ENCODE data around the gene GNB1L. TPM values are rescaled to one million over a fixed set of nuclear protein-coding genes. Genes with fewer than 3 reads are reported as not detected.
"Not testable (repeated sequence)": the region's sequence is repeated elsewhere in the genome, so short reads cannot be mapped to it uniquely, and the experiment has no call there.

The GNB1L gene
- total RNA-seq, 1 experiment from 2014 or later: 7.6 TPM

DNA sequence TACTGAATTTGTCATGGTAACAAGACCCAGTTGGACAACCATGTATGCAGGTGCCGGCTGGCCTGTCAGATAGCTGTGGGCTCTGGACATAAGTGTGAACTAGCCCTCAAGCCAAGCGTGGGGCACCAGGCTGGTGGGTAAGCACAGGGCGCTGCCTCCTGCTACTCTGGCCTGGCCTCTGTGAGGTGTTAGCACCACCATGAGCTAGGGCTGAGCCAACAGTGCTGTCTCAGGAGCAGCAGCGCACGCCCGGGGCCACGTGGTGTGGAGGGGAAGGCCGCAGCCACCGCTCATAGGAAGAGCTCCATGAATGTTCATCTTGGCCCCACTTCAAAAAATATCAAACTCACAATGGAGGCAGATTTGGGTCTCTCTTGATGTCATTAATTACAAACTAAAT, 35.3 kb upstream of the GNB1L start:
- no peak for DNase-seq (ENCODE audit: low read depth)

GRCh38 chr22:19888131-19888746, 33.6 kb upstream of the GNB1L start:
- DNase-seq (ENCODE audit: low read depth): no peak

DNA sequence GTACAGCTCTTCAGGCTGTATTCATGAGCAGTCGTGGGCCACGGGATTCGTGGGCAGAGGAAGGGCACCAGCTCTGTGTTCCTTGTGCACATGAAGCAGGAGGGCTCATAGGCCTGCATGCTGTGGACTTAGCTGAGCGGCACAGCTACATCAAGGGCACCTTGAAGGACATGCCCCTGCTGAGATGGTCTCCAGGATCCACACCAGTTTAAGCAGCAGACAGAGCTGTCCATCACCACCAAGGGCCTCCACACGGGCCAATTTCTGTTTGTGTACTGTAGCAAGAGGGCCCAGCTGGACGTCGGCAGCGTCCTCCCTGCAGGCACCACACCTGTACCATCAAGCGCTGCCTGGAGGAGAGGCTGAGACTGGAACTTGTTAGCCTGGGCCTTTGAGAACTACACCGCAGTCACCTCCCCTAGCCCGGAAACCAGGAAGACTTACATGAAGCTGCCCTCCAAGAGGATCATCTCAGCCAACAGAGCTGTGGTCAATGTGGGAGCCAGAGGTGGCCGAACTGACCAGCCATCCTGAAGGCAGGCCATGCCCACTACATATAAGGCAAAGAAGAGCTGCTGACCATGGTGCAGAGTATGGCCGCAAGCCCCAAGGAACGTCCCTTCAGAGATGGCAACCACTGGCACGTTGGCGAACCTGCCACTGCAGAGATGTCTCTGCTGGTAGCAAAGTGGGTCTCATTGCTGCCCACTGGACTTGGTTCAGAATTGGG, 32.7 kb upstream of the GNB1L start:
- no peak for DNase-seq (ENCODE audit: low read depth)

DNA sequence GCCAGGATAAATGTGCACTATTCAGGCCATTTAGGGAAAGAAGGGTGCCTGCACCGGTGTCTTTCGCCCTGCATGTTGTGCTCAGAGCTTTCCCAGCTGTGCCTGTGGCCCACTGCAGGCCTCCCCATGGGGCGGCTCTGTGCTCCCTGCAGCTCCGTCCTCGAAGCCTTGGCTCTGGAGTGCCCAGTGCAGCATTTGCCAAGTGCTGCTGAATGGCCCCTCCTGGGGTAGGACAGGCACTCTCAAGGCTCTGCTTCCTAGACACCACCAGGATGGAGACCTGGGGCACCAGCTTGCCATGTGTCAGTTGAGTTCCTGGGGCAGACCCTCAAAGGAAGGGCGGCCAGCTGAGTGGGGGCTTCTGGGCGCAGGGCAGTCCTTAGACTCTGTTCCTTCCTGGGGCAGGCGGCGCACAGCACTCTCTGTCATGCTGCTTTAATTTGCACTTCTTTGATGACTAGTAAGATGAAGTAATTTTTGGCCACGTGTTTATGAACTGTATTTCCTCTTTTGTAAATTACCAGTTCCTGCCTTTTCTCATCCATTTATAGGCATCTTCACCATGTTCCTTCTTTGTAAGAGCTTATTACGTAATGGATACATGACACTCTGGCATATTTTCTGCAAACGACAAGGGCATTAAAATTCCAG, 32.1 kb upstream of the GNB1L start:
- peak; percentile 36 for DNase-seq (ENCODE audit: low read depth)

DNA sequence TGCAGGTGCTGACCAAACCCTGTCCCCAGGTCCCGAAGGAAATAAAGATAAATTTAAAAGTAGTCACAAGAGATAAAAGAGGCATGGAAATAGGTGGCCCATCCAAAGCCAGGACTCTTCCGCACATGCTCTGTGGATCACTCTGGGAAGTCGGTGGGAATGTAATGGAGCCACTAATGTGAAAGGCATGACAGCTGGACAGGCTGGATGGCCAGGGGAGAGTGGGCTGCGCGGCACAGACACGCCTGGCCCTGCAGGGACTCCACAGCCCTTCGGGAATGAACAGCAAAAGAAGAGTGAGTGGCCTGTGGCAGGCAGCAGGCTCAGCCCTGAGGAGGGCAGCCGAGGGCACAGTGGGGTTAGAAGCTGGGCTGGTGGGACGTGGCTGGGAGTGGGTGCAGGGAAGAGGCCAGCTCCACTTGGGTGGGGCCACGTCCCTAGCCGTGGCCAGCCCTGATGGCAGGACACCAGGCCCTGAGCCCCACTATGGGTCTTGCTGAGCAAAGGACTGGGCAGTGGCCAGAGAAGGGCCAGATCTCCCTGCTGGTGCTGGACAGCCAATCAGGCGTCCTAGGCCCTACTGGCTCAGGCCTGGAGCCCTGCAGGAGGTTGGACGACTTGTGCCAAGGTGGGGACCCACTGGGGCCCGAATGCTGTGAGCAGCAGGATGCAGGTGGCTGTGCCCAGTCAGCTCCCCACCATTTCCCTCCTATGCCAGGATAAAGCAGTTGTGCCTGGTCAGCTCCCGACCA, 31.3 kb upstream of the GNB1L start:
- DNase-seq (ENCODE audit: low read depth): no peak

DNA sequence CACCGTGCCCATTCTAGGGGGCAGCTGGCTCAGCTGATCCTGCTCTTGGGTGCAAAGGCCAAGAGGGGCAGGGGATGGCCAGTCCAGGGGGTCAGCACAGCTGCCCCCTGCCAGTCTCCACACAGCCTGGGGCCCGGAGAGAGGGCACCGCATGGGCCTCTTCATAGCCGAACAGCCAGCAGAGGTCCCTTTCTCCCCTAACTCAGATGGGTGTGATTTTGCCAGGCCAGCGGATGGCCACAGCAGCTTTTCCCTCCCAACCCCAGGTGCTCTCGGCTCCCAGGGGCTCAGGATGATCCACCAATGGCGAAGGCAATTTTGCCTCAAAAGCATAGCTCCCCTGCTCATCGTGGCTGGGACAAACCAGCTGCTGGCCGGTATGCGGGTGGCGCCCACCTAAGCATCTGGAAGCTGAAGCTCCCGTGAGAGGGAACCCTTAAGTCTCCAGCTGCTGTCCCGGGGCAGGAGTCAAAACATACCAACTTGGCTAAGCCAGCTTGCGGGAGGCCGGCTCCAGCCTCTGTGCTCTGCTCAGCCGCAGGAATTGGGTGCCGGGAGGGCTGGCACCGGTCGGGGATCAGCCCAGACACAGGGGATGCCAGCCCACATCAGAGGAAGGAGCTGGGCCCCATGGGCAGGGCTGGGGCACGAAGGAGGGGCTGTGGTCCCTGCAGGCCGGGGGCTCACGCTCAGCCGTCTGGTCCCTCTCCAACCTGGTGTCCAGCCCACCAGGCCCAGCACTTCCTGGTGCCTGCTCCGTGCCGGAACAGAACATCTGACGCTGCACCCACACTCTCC, 30.5 kb upstream of the GNB1L start:
- no peak for DNase-seq (ENCODE audit: low read depth)

DNA sequence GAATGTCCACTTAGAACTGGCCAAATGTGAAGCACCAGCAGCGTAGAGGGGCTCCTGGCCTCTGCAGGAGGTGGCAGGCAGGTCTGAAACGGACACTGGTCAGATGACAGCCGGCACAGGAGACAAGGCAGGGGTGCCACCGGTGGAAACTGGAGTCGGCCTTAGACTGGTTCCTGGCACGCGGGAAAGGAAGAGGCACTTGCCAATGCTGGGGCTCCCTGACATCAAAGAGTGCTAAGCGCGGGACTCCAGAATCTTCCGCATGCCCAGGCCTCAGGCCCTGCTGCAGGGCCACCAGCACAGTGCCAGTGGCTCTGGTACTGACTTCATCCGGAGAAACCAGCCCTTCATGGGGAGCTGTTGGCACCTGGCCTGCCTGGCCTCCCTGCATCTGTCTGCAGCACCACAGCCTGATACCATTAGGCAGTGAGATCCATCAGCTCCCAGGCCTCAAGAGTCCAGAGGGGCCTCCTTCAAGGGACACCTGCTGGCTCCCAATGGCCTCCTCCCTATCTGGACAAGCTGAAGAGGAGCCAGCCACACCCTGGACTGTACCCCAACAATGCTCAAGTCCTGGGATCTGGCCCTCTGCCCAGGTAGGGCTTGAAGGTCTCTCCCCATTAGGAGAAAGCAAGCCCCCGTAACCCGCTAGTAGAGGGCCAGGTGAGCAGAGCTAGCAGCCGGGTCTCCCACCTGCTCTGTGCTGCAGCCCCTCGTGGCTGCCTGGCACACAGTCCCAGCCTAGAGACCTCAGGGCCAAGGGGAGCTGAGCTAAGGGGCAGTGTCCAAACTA, 29.7 kb upstream of the GNB1L start:
- no peak for DNase-seq (ENCODE audit: low read depth)

GRCh38 chr22:19883446-19883845, 28.8 kb upstream of the GNB1L start:
- DNase-seq (ENCODE audit: low read depth): not testable (repeated sequence)

DNA sequence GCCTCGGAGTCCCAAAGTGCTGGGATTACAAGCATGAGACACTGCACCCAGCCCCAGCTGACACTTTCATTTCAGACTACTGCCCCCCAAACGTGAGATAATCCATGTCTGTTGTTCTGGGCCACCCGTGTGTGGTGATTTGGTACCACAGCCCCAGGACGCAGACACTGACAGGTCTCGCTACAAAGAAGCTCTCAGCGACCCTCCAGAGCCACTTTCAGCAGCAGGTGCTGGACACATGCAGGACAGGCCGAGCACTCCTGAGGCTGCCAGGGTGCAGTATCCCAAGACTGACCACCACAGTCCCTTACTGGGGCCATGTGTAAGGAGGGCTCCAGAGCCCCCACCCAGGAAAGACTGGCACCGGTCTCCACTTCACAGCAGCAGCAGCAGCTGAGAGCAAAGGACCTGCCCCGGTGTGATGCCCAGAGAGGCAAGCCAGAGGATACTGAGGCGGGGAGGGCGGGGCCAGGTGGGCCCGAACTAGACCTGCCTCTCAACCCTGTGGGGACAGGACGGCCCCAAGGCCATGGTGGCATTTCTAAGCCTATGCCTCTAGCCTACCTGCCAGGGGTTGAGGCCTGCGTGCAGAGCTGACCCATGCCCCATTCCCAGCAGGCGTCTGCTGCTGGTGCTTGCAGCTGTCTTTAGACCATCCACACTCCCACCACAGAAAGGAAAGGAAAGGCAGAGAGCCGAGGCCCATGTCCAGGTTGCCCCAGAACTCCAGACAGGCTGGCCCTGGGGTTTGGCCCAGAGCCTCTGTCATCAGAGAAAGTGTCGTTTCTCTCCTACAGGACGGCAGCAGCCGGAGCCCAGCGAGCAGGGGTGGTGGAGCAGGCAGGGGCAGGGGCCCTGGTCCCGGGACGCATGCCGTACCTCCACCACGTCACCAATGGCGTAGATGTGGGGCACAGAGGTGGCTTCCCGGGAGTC, 28.0 kb upstream of the GNB1L start:
- DNase-seq (ENCODE audit: low read depth): no peak

DNA sequence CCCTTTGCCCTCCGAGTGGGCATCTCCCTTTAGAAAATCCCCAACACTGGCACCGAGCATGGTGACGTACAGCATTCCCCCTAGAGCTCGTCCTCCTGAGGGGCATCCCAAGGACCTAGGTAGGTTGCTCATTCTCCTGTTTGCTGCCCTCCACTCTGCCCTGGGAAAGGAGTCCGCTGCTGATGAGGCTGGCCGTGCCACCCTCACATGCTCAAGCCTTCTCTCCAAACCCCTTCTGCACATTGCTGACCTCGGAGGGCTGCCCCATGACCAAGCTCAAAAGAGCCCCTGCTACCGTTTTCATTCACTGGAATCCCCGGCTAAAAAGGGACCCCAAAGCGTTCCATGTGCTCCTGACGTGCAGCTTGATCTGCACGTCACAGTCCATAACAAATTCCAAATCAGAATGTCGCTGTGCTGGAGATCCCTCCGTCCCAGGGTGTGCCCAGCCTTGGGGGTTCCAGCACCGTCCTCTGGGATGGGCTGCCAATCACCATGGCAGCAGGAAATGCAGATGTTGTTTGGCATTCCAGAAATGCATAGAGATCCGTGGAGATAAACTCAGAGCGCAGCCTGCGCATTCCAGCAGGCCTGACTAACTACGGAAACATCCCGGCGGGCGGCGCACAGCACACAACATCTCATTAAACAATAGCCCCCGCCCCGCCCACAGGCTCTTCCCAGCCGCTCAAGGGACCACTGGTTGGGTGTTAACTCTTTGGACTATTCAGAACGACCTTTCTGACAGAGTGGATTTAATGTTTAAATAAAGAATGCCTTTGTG, 26.3 kb upstream of the GNB1L start:
- DNase-seq (ENCODE audit: low read depth): peak; percentile 95

DNA sequence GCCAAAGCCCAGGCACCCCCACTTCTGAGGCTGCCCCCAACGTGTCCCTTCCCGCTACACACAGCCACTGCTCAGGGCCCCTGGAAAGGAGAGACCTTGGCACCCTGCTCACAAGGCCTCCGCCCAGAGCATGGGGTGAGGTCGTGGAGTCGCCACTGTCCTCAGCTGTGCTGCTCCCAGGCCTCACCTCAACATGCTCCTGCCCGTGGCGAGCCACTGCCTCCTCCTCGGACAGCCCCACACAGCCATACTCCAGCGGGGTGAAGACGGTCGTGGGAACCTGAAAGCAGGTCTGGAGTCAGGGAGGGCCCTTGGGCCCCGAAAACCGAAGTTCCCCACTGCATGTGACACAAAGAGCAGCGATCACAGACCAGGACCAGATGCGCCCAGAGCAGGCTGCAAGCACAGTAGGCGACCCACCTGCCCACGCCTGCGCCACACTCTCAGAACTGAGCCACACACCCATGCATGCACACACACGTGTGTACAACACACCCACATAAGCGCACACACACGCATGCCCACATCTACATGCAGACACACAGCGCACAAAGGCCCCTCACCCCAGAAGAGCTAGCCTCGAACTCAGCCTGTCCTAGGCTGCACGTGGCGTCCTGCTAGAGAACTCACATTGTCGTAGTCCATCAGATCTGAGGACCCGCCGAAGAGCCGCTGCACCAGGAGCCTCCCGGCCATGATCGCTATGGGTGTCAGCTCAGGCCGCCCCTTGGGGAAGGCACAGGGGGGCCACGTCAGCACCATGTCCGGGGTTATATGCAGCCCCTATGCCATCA, 25.5 kb upstream of the GNB1L start:
- no peak for DNase-seq (ENCODE audit: low read depth)

DNA sequence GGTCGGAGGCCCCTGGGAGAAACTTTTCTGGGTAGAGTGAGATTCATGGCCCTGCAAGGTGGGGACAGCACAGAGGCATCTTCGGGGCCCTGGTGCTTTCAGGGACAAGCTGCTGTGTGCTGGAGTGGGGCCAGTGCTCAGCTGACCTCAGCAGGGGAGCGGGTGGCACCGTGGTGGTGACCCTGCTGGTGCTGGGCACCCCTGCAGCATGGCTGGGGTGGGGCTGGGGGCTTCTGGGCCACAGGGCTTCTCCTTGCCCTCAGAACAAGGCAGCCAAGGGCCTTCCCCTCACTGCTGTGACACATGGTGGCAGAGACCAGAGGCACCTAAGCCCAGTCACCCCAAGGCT, 24.9 kb upstream of the GNB1L start:
- DNase-seq (ENCODE audit: low read depth): no peak

- DNase-seq (ENCODE audit: low read depth): no peak
Observed at GRCh38 chr22:19879246-19879570, 24.5 kb upstream of the GNB1L start.

DNA sequence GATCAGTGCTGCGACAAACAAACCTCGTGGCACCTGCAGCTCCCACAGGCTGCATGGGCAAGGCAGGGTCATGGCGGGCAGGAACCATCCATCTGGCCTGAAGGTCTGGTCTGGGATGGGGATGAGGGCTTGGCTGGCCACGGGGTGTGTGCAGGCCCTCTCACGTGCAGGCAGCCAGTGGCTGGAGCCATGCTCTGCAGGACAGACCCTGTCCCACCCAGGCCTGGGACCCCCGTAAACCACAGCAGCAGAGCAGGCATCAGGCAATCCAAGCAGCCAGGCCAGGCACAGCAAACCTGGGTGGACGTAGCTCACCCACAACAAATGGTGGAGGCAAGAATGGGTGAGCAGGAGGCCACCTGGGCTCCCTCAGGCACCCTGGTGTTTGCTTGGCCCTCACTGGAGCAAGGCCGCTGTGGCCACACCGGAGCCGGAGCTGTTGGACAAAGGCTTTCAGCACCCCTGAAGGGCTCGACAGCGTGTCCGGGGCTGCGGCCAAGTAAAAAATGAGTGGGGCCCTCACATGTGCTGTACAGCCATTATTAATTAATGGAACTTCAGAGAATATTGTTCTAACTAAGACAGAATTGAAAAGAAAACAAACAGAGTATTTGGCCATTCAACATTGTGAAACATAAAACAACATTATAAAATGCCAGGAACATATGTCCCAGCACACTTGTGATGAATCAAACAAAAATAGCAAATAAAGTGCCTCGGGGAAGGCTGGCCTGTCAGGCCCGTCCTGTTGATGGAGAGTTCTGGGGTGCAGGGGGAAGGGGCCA, 24.0 kb upstream of the GNB1L start:
- no peak for DNase-seq (ENCODE audit: low read depth)

DNA sequence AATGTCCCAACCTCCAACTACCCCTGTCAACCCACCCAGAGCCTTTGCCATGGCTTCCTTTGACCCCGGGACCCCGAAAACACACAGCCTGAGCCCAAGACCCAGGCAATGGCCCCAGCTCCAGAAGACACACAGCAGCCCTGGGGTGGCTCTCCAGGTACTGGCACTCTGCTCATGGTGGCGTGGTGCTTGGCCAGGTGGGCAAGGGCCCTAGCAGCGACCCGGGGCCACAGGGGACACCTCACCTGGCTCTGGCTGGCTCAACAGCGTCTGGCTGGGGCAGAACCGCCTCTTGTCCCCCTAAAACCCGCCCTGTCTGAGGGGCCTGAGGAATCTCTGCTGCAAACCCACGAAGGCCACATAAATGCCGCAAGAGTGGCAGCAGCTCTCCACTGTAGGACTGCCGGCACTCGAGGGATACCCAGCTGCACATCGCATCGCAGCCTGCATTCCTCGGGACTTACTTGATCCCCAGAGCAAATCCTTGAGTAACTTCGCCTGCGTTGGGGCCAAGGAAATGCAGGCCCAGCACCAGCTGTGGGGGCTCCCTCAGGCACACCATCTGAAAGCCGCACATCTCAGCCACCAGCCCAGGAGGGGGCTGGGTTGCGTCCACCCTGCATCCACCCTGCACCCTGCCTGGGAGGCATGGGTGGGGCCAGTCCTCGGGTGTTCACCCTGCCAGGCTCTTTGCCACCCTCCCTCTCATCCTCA, 23.1 kb upstream of the GNB1L start:
- no peak for DNase-seq (ENCODE audit: low read depth)

GRCh38 chr22:19876941-19877625, 22.4 kb upstream of the GNB1L start:
- no peak for DNase-seq (ENCODE audit: low read depth)

All from M059J (cell line).